HCT116 (cell line): ENCODE data around the gene ITGA1. TPM values are rescaled to one million over a fixed set of nuclear protein-coding genes. Genes with fewer than 3 reads are reported as not detected.

Source experiments
- ATAC-seq: fragments of 200-7000 bp; cut with Tn5 transposase; 2 replicates; pipeline ENCODE4 v1.9.1; 2020; ENCODE audit warnings: mild to moderate bottlenecking, moderate library complexity
- BruUV-seq: library from RNA; stranded (reverse); fragments of 400-500 nt; replicated peaks from 2 replicates; lab custom pipeline; 2021; lab: Mats Ljungman, UMichigan
- CTCF ChIA-PET: fragments of 300-600 bp; sonication (Branson Sonifier 250); formaldehyde crosslinking; loops from one replicate; lab custom pipeline; 2021; ENCODE audit warnings: antibody characterized with exemption; lab: Charles Lee
- POLR2A ChIA-PET: fragments of 300-600, 350-600 bp; sonication (Branson Sonifier 250); formaldehyde crosslinking; loops from one replicate; lab custom pipeline; 2021; ENCODE audit warnings: antibody characterized with exemption; lab: Charles Lee
- RAD21 ChIA-PET, 2 experiments: fragments of 300-600 bp; sonication (Branson Sonifier 250); formaldehyde crosslinking; loops; one replicate each; lab custom pipeline; 2023; ENCODE audit warnings: low total read pairs in 2 of 2; ENCODE audit not compliant: uncharacterized antibody in 2 of 2, unreplicated experiment in 2 of 2, low non-redundant PET in 1 of 2; lab: Charles Lee
- DNase-seq: peaks from one replicate; pipeline ENCODE4 v3.0.0-alpha.2; 2010; ENCODE audit warnings: low read depth, low spot score
- H2AFZ ChIP-seq: fragments of 200-600 bp; shearing (Covaris generic), sonication (generic); 2 replicates; pipeline ENCODE4 v1.6.1; 2017; ENCODE audit warnings: low read depth, mixed run types, mixed read lengths, antibody characterized with exemption, low read length; ENCODE audit not compliant: poor library complexity, severe bottlenecking
- H3K27ac ChIP-seq: 2 replicates; pipeline ENCODE4 v1.5.1; 2012; ENCODE audit warnings: low read depth, low read length
- H3K27me3 ChIP-seq: fragments of 200-600 bp; sonication (generic); 2 replicates; pipeline ENCODE4 v1.6.1; 2016; ENCODE audit warnings: mixed run types, low read length, mixed read lengths; ENCODE audit not compliant: insufficient read depth
- H3K36me3 ChIP-seq, 2 experiments: fragments of 200-500 bp in 1 of 2; fragments of 200-600 bp in 1 of 2; sonication (Bioruptor generic) in 1 of 2; sonication (generic) in 1 of 2; 2 replicates each; pipeline versions ENCODE4 v1.5.1 to v1.6.1; 2014 to 2016; ENCODE audit warnings: low read length in 2 of 2, inconsistent platforms in 1 of 2, mixed read lengths in 1 of 2, mixed run types in 1 of 2; ENCODE audit not compliant: insufficient read depth in 2 of 2, control insufficient read depth in 1 of 2
- H3K4me1 ChIP-seq, 2 experiments: fragments of 200-600 bp in 1 of 2; sonication (generic) in 1 of 2; 2 replicates each; pipeline versions ENCODE4 v1.5.1 to v1.6.1; 2012 to 2017; ENCODE audit warnings: low read length in 2 of 2, inconsistent platforms in 1 of 2, mild to moderate bottlenecking in 1 of 2, mixed read lengths in 1 of 2, mixed run types in 1 of 2, moderate library complexity in 1 of 2; ENCODE audit not compliant: insufficient read depth in 2 of 2, control insufficient read depth in 1 of 2
- H3K4me2 ChIP-seq: fragments of 200-600 bp; sonication (generic); 2 replicates; pipeline ENCODE4 v1.6.1; 2017; ENCODE audit warnings: mixed run types, low read length, mixed read lengths
- H3K4me3 ChIP-seq, 2 experiments: fragments of 200-600 bp in 1 of 2; sonication (generic) in 1 of 2; replicated peaks in 1 of 2; 2 replicates each; pipeline ENCODE4 v1.5.1; 2011 to 2016; ENCODE audit warnings: low read length in 2 of 2, control low read depth in 1 of 2, low read depth in 1 of 2, mild to moderate bottlenecking in 1 of 2, mixed read lengths in 1 of 2, mixed run types in 1 of 2
- H3K79me2 ChIP-seq: fragments of 200-600 bp; sonication (generic); 2 replicates; pipeline ENCODE4 v1.6.1; 2017; ENCODE audit warnings: mild to moderate bottlenecking, mixed run types, low read length, moderate library complexity, mixed read lengths; ENCODE audit not compliant: insufficient read depth
- H3K9ac ChIP-seq: fragments of 200-600 bp; sonication (generic); 2 replicates; pipeline ENCODE4 v1.6.1; 2016; ENCODE audit warnings: low read length, mixed read lengths
- H3K9me2 ChIP-seq: fragments of 200-600 bp; sonication (generic), shearing (Covaris generic); 2 replicates; pipeline ENCODE4 v1.6.1; 2017; ENCODE audit warnings: mixed run types, mild to moderate bottlenecking, moderate library complexity; ENCODE audit not compliant: insufficient read depth
- H3K9me3 ChIP-seq, 2 experiments: fragments of 200-500 bp in 1 of 2; fragments of 200-600 bp in 1 of 2; sonication (Bioruptor generic) in 1 of 2; sonication (generic) in 1 of 2; 2 replicates each; pipeline ENCODE4 v1.6.1; 2014 to 2017; ENCODE audit warnings: low read length in 2 of 2, mixed read lengths in 2 of 2, inconsistent platforms in 1 of 2, low read depth in 1 of 2, mild to moderate bottlenecking in 1 of 2, mixed run types in 1 of 2, moderate library complexity in 1 of 2; ENCODE audit not compliant: control insufficient read depth in 1 of 2, insufficient read depth in 1 of 2
- H4K20me1 ChIP-seq: fragments of 200-600 bp; sonication (generic), shearing (Covaris generic); 2 replicates; pipeline ENCODE4 v1.6.1; 2017; ENCODE audit warnings: mixed run types, mild to moderate bottlenecking, moderate library complexity; ENCODE audit not compliant: insufficient read depth
- ATF3 ChIP-seq: IDR thresholded peaks from 2 replicates; pipeline ENCODE4 v1.6.1; 2012
- CBX3 ChIP-seq: IDR thresholded peaks from 2 replicates; pipeline ENCODE4 v1.6.1; 2012; ENCODE audit warnings: low read depth
- CEBPB ChIP-seq: IDR thresholded peaks from 2 replicates; pipeline ENCODE4 v1.6.1; 2012; ENCODE audit warnings: low read depth
- ELF1 ChIP-seq: IDR thresholded peaks from 2 replicates; pipeline ENCODE4 v1.6.1; 2012; ENCODE audit warnings: low read depth, borderline replicate concordance
- EZH2 ChIP-seq: fragments of 200-600 bp; sonication (generic); IDR thresholded peaks from 2 replicates; pipeline ENCODE4 v1.6.1; 2017; ENCODE audit warnings: antibody characterized with exemption, mixed run types
- EZH2phosphoT487 ChIP-seq: fragments of 200-600 bp; IDR thresholded peaks from 2 replicates; pipeline ENCODE4 v1.6.1; 2018; ENCODE audit warnings: antibody characterized with exemption, borderline replicate concordance
- FOSL1 ChIP-seq: IDR thresholded peaks from 2 replicates; pipeline ENCODE4 v1.6.1; 2012; ENCODE audit warnings: low read depth
- POLR2A ChIP-seq: IDR thresholded peaks from 2 replicates; pipeline ENCODE4 v1.7.0; 2011; ENCODE audit warnings: borderline replicate concordance; ENCODE audit not compliant: insufficient read depth, insufficient read length; ENCODE audit errors: extremely low read depth
- POLR2AphosphoS5 ChIP-seq: IDR thresholded peaks from 2 replicates; pipeline ENCODE4 v1.6.1; 2011; ENCODE audit warnings: mild to moderate bottlenecking, low read depth, low read length, moderate library complexity
- SIN3A ChIP-seq: IDR thresholded peaks from 2 replicates; pipeline ENCODE4 v1.6.1; 2012; ENCODE audit warnings: low read depth
- SP1 ChIP-seq: IDR thresholded peaks from 2 replicates; pipeline ENCODE4 v1.6.1; 2012; ENCODE audit warnings: low read depth
- SRF ChIP-seq: IDR thresholded peaks from 2 replicates; pipeline ENCODE4 v1.6.1; 2012; ENCODE audit warnings: low read depth
- TCF7L2 ChIP-seq: IDR thresholded peaks from 2 replicates; pipeline ENCODE4 v1.7.0; 2011; ENCODE audit warnings: borderline replicate concordance, inconsistent platforms; ENCODE audit not compliant: insufficient read depth, insufficient read length; ENCODE audit errors: extremely low read depth
- YY1 ChIP-seq: IDR thresholded peaks from 2 replicates; pipeline ENCODE4 v1.6.1; 2011; ENCODE audit warnings: low read length, low read depth, moderate library complexity, mild to moderate bottlenecking; ENCODE audit not compliant: insufficient replicate concordance; ENCODE audit errors: extremely low read depth
- ZFX ChIP-seq: fragments of 450-650 bp; IDR thresholded peaks from 2 replicates; pipeline ENCODE4 v1.6.1; 2017
- ZNF274 ChIP-seq: fragments of 200-500 bp; sonication (Bioruptor generic); IDR thresholded peaks from 2 replicates; pipeline ENCODE4 v1.6.1; 2014; ENCODE audit warnings: mild to moderate bottlenecking, low read depth, low read length, inconsistent platforms
- intact Hi-C: fragments of 100-400 bp; cut with micrococcal nuclease; formaldehyde crosslinking; loops from 2 replicates; pipeline ENCODE4 v1.10.0; 2022
- total RNA-seq: library from RNA; stranded (reverse); gene quantifications from one replicate; pipeline ENCODE4 v1.2.1, GENCODE V29; 2021; ENCODE audit not compliant: unreplicated experiment
- TF ChIP-seq, protein P1 (sequence below): IDR thresholded peaks from 2 replicates; pipeline ENCODE4 v1.6.1; 2012

The ITGA1 gene
- total RNA-seq, 1 experiment from 2014 or later: 1.8 TPM

DNA sequence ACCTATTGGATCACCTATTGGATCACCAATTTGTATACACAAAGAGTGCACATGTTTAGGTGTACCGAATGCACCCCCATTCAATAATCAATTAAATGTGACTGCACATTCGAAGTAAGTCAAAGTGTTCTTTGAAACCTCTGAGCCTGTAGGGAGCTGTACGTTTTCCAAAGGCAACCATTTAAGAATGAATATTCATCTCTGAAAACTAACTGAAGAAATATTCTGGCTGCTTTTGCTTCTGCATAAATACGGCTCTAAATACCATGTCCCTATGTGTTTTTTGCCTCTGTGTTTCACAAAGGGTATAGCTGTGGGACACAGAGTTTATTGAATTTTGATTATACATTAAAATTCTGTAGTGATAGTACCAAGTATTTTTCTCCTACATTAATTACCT lies 95.4 kb downstream of the ITGA1 start:
- H3K27me3 ChIP-seq: no peaks in the 10 kb centered on the region
- RAD21 ChIA-PET: no interaction called here
- H3K27ac ChIP-seq: no peak overlapping the region
- no peak for DNase-seq
- intact Hi-C loops: no loop called here
- H3K79me2 ChIP-seq: no peaks in the 10 kb centered on the region
- H3K4me2 ChIP-seq: no peak overlapping the region
- POLR2A ChIA-PET: no interaction called here
- H4K20me1 ChIP-seq: no peaks in the 10 kb centered on the region
- TF ChIP-seq CEBPB (no peak), ZFX (no peak), ELF1 (no peak), FOSL1 (no peak), ATF3 (no peak), POLR2AphosphoS5 (no peak), SIN3A (no peak), EZH2 (no peak), EZH2phosphoT487 (no peak), CBX3 (no peak), ZNF274 (no peak), SRF (no peak), POLR2A (no peak), TCF7L2 (no peak), YY1 (no peak), SP1 (no peak)
- TF ChIP-seq, protein P1, sequence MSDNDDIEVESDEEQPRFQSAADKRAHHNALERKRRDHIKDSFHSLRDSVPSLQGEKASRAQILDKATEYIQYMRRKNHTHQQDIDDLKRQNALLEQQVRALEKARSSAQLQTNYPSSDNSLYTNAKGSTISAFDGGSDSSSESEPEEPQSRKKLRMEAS: no peak
- H3K9ac ChIP-seq: no peak overlapping the region
- no peak overlapping the region for H3K4me3 ChIP-seq
- H3K36me3 ChIP-seq: no peaks in the 10 kb centered on the region
- no peaks in the 10 kb centered on the region for H3K9me3 ChIP-seq
- no peaks in the 10 kb centered on the region for H3K4me1 ChIP-seq
- no peaks in the 10 kb centered on the region for H3K9me2 ChIP-seq
- BruUV-seq: no TSS peak
- CTCF ChIA-PET: no interaction called here
- no peak overlapping the region for H2AFZ ChIP-seq
- no peak for ATAC-seq
